ENCODE data around the gene TTLL9.

DNA sequence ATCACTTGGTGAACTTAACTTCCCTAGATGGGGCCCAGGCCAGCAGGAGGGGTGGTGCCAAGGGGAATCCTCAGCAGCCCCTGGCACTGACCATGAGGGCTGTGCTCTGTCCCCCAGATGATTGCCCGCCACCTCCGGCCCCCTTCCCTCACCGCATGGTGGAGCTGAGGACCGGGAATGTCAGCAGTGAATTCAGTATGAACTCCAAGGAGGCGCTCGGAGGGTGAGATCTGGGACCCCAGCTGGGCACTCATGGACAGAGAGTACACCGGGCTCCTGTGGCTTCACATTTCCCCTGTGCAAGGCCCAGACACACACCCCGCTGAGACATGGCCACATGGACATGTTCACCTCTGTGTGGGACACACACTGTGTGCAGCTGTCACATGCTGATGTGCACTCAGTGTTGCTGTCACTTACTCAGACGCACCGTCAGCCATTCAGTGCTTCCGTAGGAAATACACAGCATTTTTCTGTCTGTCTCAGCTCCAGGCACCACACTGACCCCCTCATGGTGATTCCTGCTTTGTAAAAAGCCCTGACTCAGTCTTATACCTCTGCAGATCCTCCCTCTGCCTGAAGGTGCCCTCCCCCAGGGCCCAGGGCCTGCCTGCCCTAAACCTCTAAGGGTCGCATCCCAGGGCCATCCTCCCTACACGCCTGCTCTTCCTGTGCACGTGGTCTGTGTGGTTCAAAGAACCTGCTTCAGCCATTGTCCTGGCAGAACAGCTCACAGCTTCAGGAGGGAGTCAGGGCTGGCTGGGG lies 46.9 kb upstream of the TTLL9 start:
- TF ChIP-seq RAD21 (CRISPR knock-in tag; IDR thresholded peaks at IDR 0.05) = no peak
- TF ChIP-seq, protein P1, sequence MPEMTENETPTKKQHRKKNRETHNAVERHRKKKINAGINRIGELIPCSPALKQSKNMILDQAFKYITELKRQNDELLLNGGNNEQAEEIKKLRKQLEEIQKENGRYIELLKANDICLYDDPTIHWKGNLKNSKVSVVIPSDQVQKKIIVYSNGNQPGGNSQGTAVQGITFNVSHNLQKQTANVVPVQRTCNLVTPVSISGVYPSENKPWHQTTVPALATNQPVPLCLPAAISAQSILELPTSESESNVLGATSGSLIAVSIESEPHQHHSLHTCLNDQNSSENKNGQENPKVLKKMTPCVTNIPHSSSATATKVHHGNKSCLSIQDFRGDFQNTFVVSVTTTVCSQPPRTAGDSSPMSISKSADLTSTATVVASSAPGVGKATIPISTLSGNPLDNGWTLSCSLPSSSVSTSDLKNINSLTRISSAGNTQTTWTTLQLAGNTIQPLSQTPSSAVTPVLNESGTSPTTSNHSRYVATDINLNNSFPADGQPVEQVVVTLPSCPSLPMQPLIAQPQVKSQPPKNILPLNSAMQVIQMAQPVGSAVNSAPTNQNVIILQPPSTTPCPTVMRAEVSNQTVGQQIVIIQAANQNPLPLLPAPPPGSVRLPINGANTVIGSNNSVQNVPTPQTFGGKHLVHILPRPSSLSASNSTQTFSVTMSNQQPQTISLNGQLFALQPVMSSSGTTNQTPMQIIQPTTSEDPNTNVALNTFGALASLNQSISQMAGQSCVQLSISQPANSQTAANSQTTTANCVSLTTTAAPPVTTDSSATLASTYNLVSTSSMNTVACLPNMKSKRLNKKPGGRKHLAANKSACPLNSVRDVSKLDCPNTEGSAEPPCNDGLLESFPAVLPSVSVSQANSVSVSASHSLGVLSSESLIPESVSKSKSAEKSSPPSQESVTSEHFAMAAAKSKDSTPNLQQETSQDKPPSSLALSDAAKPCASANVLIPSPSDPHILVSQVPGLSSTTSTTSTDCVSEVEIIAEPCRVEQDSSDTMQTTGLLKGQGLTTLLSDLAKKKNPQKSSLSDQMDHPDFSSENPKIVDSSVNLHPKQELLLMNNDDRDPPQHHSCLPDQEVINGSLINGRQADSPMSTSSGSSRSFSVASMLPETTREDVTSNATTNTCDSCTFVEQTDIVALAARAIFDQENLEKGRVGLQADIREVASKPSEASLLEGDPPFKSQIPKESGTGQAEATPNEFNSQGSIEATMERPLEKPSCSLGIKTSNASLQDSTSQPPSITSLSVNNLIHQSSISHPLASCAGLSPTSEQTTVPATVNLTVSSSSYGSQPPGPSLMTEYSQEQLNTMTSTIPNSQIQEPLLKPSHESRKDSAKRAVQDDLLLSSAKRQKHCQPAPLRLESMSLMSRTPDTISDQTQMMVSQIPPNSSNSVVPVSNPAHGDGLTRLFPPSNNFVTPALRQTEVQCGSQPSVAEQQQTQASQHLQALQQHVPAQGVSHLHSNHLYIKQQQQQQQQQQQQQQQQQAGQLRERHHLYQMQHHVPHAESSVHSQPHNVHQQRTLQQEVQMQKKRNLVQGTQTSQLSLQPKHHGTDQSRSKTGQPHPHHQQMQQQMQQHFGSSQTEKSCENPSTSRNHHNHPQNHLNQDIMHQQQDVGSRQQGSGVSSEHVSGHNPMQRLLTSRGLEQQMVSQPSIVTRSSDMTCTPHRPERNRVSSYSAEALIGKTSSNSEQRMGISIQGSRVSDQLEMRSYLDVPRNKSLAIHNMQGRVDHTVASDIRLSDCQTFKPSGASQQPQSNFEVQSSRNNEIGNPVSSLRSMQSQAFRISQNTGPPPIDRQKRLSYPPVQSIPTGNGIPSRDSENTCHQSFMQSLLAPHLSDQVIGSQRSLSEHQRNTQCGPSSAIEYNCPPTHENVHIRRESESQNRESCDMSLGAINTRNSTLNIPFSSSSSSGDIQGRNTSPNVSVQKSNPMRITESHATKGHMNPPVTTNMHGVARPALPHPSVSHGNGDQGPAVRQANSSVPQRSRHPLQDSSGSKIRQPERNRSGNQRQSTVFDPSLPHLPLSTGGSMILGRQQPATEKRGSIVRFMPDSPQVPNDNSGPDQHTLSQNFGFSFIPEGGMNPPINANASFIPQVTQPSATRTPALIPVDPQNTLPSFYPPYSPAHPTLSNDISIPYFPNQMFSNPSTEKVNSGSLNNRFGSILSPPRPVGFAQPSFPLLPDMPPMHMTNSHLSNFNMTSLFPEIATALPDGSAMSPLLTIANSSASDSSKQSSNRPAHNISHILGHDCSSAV (CRISPR knock-in tag; IDR thresholded peaks at IDR 0.05; ENCODE audit: borderline replicate concordance) = no peak
- no peak for TF ChIP-seq SUZ12 (IDR thresholded peaks at IDR 0.05; ENCODE audit: low read depth, low read length)
- no peak for TF ChIP-seq TAF1 (CRISPR knock-in tag; IDR thresholded peaks at IDR 0.05)
- TF ChIP-seq ZNF879 (CRISPR knock-in tag; IDR thresholded peaks at IDR 0.05) = no peak
- TF ChIP-seq HDAC2 (CRISPR knock-in tag; IDR thresholded peaks at IDR 0.05) = no peak
- TF ChIP-seq NR2F1 (CRISPR knock-in tag; IDR thresholded peaks at IDR 0.05) = no peak
- TF ChIP-seq, protein P2, sequence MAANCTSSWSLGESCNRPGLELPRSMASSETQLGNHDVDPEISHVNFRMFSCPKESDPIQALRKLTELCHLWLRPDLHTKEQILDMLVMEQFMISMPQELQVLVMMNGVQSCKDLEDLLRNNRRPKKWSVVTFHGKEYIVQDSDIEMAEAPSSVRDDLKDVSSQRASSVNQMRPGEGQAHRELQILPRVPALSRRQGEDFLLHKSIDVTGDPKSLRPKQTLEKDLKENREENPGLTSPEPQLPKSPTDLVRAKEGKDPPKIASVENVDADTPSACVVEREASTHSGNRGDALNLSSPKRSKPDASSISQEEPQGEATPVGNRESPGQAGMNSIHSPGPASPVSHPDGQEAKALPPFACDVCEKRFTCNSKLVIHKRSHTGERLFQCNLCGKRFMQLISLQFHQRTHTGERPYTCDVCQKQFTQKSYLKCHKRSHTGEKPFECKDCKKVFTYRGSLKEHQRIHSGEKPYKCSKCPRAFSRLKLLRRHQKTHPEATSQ (CRISPR knock-in tag; IDR thresholded peaks at IDR 0.05; ENCODE audit: borderline replicate concordance) = no peak
- TF ChIP-seq, protein P3, sequence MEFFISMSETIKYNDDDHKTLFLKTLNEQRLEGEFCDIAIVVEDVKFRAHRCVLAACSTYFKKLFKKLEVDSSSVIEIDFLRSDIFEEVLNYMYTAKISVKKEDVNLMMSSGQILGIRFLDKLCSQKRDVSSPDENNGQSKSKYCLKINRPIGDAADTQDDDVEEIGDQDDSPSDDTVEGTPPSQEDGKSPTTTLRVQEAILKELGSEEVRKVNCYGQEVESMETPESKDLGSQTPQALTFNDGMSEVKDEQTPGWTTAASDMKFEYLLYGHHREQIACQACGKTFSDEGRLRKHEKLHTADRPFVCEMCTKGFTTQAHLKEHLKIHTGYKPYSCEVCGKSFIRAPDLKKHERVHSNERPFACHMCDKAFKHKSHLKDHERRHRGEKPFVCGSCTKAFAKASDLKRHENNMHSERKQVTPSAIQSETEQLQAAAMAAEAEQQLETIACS (CRISPR knock-in tag; IDR thresholded peaks at IDR 0.05) = no peak
- no peak for TF ChIP-seq NFE2L2 (IDR thresholded peaks at IDR 0.05; ENCODE audit: low read length)
- TF ChIP-seq ZNF10 (CRISPR knock-in tag; IDR thresholded peaks at IDR 0.05; ENCODE audit: borderline replicate concordance, low read depth) = no peak
- no peak for TF ChIP-seq SIN3A (IDR thresholded peaks at IDR 0.05; ENCODE audit: borderline replicate concordance, low read depth, low read length)

Data from HepG2 (cell line).